ENCODE measurements around the gene TMEM9. TPM values are rescaled to one million over a fixed set of nuclear protein-coding genes. Genes with fewer than 3 reads are reported as not detected.

The TMEM9 gene
- total RNA-seq, 1 experiment from 2014 or later = 147 TPM

GRCh38 chr1:201109651-201110050, 44.6 kb downstream of the TMEM9 start:
- no peak for DNase-seq (ENCODE audit: low read depth)

- peak; percentile 16 for DNase-seq (ENCODE audit: low read depth)
These were observed 45.7 kb downstream of the TMEM9 start for GRCh38 chr1:201108614-201109013.

GRCh38 chr1:201105688-201106087, 48.6 kb downstream of the TMEM9 start:
- no peak for DNase-seq (ENCODE audit: low read depth)

- no peak for DNase-seq (ENCODE audit: low read depth)
These were observed 50.1 kb downstream of the TMEM9 start for GRCh38 chr1:201104141-201104540.

- DNase-seq (ENCODE audit: low read depth) = no peak
These were observed 50.6 kb downstream of the TMEM9 start for GRCh38 chr1:201103666-201104065.

- DNase-seq (ENCODE audit: low read depth) = no peak
These were observed 53.9 kb downstream of the TMEM9 start for GRCh38 chr1:201100169-201100930.

- no peak for DNase-seq (ENCODE audit: low read depth)
These were observed 55.1 kb downstream of the TMEM9 start for GRCh38 chr1:201098992-201099677.

GRCh38 chr1:201096977-201097856, 57.1 kb downstream of the TMEM9 start:
- DNase-seq (ENCODE audit: low read depth) = peak; percentile 35

- DNase-seq (ENCODE audit: low read depth) = no peak
These were observed 58.2 kb downstream of the TMEM9 start for GRCh38 chr1:201096041-201096461.

- DNase-seq (ENCODE audit: low read depth) = no peak
These were observed 58.7 kb downstream of the TMEM9 start for GRCh38 chr1:201095581-201095980.

GRCh38 chr1:201094832-201095231, 59.4 kb downstream of the TMEM9 start:
- DNase-seq (ENCODE audit: low read depth) = no peak

- DNase-seq (ENCODE audit: low read depth) = no peak
These were observed 60.3 kb downstream of the TMEM9 start for GRCh38 chr1:201093962-201094361.

- no peak for DNase-seq (ENCODE audit: low read depth)
These were observed 60.7 kb downstream of the TMEM9 start for GRCh38 chr1:201093561-201093960.

- no peak for DNase-seq (ENCODE audit: low read depth)
These were observed 61.5 kb downstream of the TMEM9 start for GRCh38 chr1:201092738-201093137.

GRCh38 chr1:201091256-201091655, 63.0 kb downstream of the TMEM9 start:
- no peak for DNase-seq (ENCODE audit: low read depth)

GRCh38 chr1:201090541-201090940, 63.7 kb downstream of the TMEM9 start:
- DNase-seq (ENCODE audit: low read depth) = no peak

- no peak for DNase-seq (ENCODE audit: low read depth)
These were observed 64.7 kb downstream of the TMEM9 start for GRCh38 chr1:201089596-201089995.

GRCh38 chr1:201088901-201089525, 65.3 kb downstream of the TMEM9 start:
- DNase-seq (ENCODE audit: low read depth) = no peak

GRCh38 chr1:201088395-201088794, 65.9 kb downstream of the TMEM9 start:
- no peak for DNase-seq (ENCODE audit: low read depth)

- peak; percentile 53 for DNase-seq (ENCODE audit: low read depth)
These were observed 68.2 kb downstream of the TMEM9 start for GRCh38 chr1:201085902-201086735.

Data from M059J (cell line).